Measurements from ENCODE around the gene RIMS4. TPM values are rescaled to one million over a fixed set of nuclear protein-coding genes. Genes with fewer than 3 reads are reported as not detected.

Gene RIMS4
- total RNA-seq, 2 experiments from 2014 or later = not detected

- intact Hi-C loops (cut with micrococcal nuclease) = no loop called here
- TF ChIP-seq CTCF (IDR thresholded peaks at IDR 0.05) = no peak
- ChIA-PET CTCF (interaction anchor here (1.5 to 9.5 kb wide), 2 partner anchors 10 to 59 kb away, joined by 8 to 57 read pairs; no protein-coding TSS in a partner anchor), POLR2A (no interaction called here)
- Mint-ChIP-seq H3K4me1 (ENCODE audit: low read depth) (peaks cover 8% of the 10 kb centered on the region), H3K36me3 (ENCODE audit: low read depth) (no peaks in the 10 kb centered on the region), H3K27me3 (peaks cover 16% of the 10 kb centered on the region), H3K4me3 (no peak overlapping the region), H3K9me3 (no peaks in the 10 kb centered on the region), H3K27ac (no peak overlapping the region)
- DNase-seq (no peak), ATAC-seq (no peak)
Observed at GRCh38 chr20:44743080-44743701, 67.2 kb downstream of the RIMS4 start.

- H3K9me3 Mint-ChIP-seq = no peaks in the 10 kb centered on the region
- H3K36me3 Mint-ChIP-seq (ENCODE audit: low read depth) = no peaks in the 10 kb centered on the region
- H3K4me3 Mint-ChIP-seq = no peak overlapping the region
- H3K27ac Mint-ChIP-seq = no peak overlapping the region
- DNase-seq (no peak), ATAC-seq (no peak)
- ChIA-PET CTCF (interaction anchor here (1.5 to 9.5 kb wide), 2 partner anchors 10 to 58 kb away, joined by 8 to 57 read pairs; no protein-coding TSS in a partner anchor), POLR2A (no interaction called here)
- peaks cover 16% of the 10 kb centered on the region for H3K27me3 Mint-ChIP-seq
- intact Hi-C loops (cut with micrococcal nuclease) = no loop called here
- H3K4me1 Mint-ChIP-seq (ENCODE audit: low read depth) = peaks cover 8% of the 10 kb centered on the region
- TF ChIP-seq CTCF (IDR thresholded peaks at IDR 0.05) = no peak
Observed at GRCh38 chr20:44742304-44743079, 67.9 kb downstream of the RIMS4 start.

- ATAC-seq = no peak
- no peak overlapping the region for H3K27ac Mint-ChIP-seq
- H3K9me3 Mint-ChIP-seq = peaks cover 4% of the 10 kb centered on the region
- TF ChIP-seq CTCF (IDR thresholded peaks at IDR 0.05) = no peak
- CTCF ChIA-PET = interaction anchor here (9.5 kb wide), 1 partner anchor 56 kb away, joined by 57 read pairs; no protein-coding TSS in a partner anchor
- no peak overlapping the region for H3K4me3 Mint-ChIP-seq
- no peak for DNase-seq
- POLR2A ChIA-PET = no interaction called here
- H3K27me3 Mint-ChIP-seq = peaks cover 3% of the 10 kb centered on the region
- intact Hi-C loops (cut with micrococcal nuclease) = no loop called here
- no peaks in the 10 kb centered on the region for H3K36me3 Mint-ChIP-seq (ENCODE audit: low read depth)
- peaks cover 10% of the 10 kb centered on the region for H3K4me1 Mint-ChIP-seq (ENCODE audit: low read depth)
Observed at GRCh38 chr20:44739942-44740341, 70.4 kb downstream of the RIMS4 start.

- ATAC-seq (peak; percentile 83), DNase-seq (peak; percentile 78)
- Mint-ChIP-seq H3K27me3 (no peaks in the 10 kb centered on the region), H3K4me3 (peak overlapping the region; percentile 57), H3K4me1 (ENCODE audit: low read depth) (peaks cover 10% of the 10 kb centered on the region), H3K9me3 (peaks cover 4% of the 10 kb centered on the region), H3K27ac (no peak overlapping the region), H3K36me3 (ENCODE audit: low read depth) (no peaks in the 10 kb centered on the region)
- CTCF ChIA-PET = interaction anchor here (1.0 to 9.5 kb wide), 3 partner anchors 8 to 149 kb away, joined by 3 to 57 read pairs (median 5); no protein-coding TSS in a partner anchor
- intact Hi-C loops (cut with micrococcal nuclease) = no loop called here
- POLR2A ChIA-PET = no interaction called here
- no peak for TF ChIP-seq CTCF (IDR thresholded peaks at IDR 0.05)
Observed at GRCh38 chr20:44738813-44739477, 71.4 kb downstream of the RIMS4 start.

All from activated CD8-positive, alpha-beta T cell treated with anti-CD3 and anti-CD28 coated beads for 36 hours (primary cell).